ENCODE data around the gene PRRT2.

GRCh38 chr16:29850998-29851397 lies 39.0 kb downstream of the PRRT2 start:
- TF ChIP-seq POLR2A (IDR thresholded peaks at IDR 0.05; ENCODE audit: low read depth, low read length) (no peak), CTCF (IDR thresholded peaks at IDR 0.05; ENCODE audit: extremely low read depth in 1 of 2, insufficient read depth in 1 of 2, low read depth in 1 of 2, low read length in 2 of 2) (no peak), POLR2AphosphoS5 (IDR thresholded peaks at IDR 0.05; ENCODE audit: insufficient read depth, low read depth, low read length) (no peak), EZH2 (IDR thresholded peaks at IDR 0.05; ENCODE audit: borderline replicate concordance, low read depth, low read length, severe bottlenecking) (no peak), MYC (IDR thresholded peaks at IDR 0.05; ENCODE audit: low read depth, low read length) (no peak)

Measured in endothelial cell of umbilical vein (primary cell).